B cell (primary cell): ENCODE measurements around the gene JMJD4. TPM values are rescaled to one million over a fixed set of nuclear protein-coding genes. Genes with fewer than 3 reads are reported as not detected.

Experiments
- ATAC-seq: fragments of 200-7000 bp; cut with Tn5 transposase; one replicate; pipeline ENCODE4 v1.10.0; 2021; ENCODE audit warnings: low read depth, mild to moderate bottlenecking, moderate number of reproducible peaks, moderate library complexity
- CTCF ChIA-PET: fragments of 350-600 bp; sonication (Branson Sonifier 250); formaldehyde crosslinking; loops from one replicate; lab custom pipeline; 2021; ENCODE audit warnings: antibody characterized with exemption, inconsistent platforms; lab: Charles Lee
- POLR2A ChIA-PET: fragments of 350-600 bp; sonication (Branson Sonifier 250); formaldehyde crosslinking; loops from one replicate; lab custom pipeline; 2021; ENCODE audit warnings: antibody characterized with exemption; lab: Charles Lee
- DNase-seq: peaks from one replicate; pipeline ENCODE4 v3.0.0; 2013
- H2AFZ ChIP-seq: 2 replicates; pipeline ENCODE4 v1.6.1; 2012; ENCODE audit warnings: mild to moderate bottlenecking, low read depth, low read length; ENCODE audit not compliant: insufficient read depth, poor library complexity, severe bottlenecking
- H3K27ac ChIP-seq, 2 donors: 1 replicate in 1 of 2; 2 replicates in 1 of 2; pipeline ENCODE4 v1.5.1; 2012 to 2013; ENCODE audit warnings: low read length in 2 of 2, mild to moderate bottlenecking in 2 of 2, moderate library complexity in 1 of 2
- H3K27me3 ChIP-seq, 4 experiments: fragments of 200-600 bp in 1 of 4; sonication (generic) in 1 of 4; replicated peaks in 1 of 4; 1 replicate in 2 of 4; 2 replicates in 2 of 4; pipeline versions ENCODE4 v1.6.1 to v1.7.0; 2013 to 2016; ENCODE audit warnings: low read length in 3 of 4, mild to moderate bottlenecking in 2 of 4, mixed read lengths in 1 of 4, moderate library complexity in 1 of 4; ENCODE audit not compliant: insufficient read depth in 4 of 4, control insufficient read depth in 3 of 4; ENCODE audit errors: control extremely low read depth in 1 of 4
- H3K36me3 ChIP-seq, 2 experiments: replicated peaks in 1 of 2; 1 replicate in 1 of 2; 2 replicates in 1 of 2; pipeline versions ENCODE4 v1.6.1 to v1.7.1; 2013; ENCODE audit warnings: low read length in 1 of 2; ENCODE audit not compliant: insufficient read depth in 2 of 2, control insufficient read depth in 1 of 2; ENCODE audit errors: control extremely low read depth in 1 of 2, extremely low read depth in 1 of 2
- H3K4me1 ChIP-seq, 2 donors: fragments of 200-600 bp in 1 of 2; sonication (generic) in 1 of 2; 1 replicate in 1 of 2; 2 replicates in 1 of 2; pipeline versions ENCODE4 v1.5.1 to v1.6.1; 2013 to 2017; ENCODE audit warnings: low read length in 2 of 2; ENCODE audit not compliant: control insufficient read depth in 2 of 2, insufficient read depth in 2 of 2
- H3K4me2 ChIP-seq: replicated peaks from 2 replicates; pipeline ENCODE3; 2012; ENCODE audit warnings: mild to moderate bottlenecking, low read depth, low read length; ENCODE audit not compliant: poor library complexity, severe bottlenecking
- H3K4me3 ChIP-seq, 5 experiments: fragments of 200-600 bp in 1 of 5; sonication (generic) in 1 of 5; 1 replicate in 3 of 5; 2 replicates in 2 of 5; pipeline versions ENCODE4 v1.5.1 to v1.7.0; 2011 to 2016; ENCODE audit warnings: low read length in 4 of 5, mild to moderate bottlenecking in 4 of 5, low read depth in 2 of 5, control low read depth in 1 of 5, moderate library complexity in 1 of 5; ENCODE audit not compliant: insufficient read depth in 1 of 5; ENCODE audit errors: control extremely low read depth in 1 of 5, extremely low read depth in 1 of 5
- H3K79me2 ChIP-seq: fragments of 200-600 bp; sonication (generic); one replicate; pipeline ENCODE4 v1.6.0; 2016; ENCODE audit warnings: low read length; ENCODE audit not compliant: control insufficient read depth, insufficient read depth
- H3K9ac ChIP-seq: fragments of 200-600 bp; sonication (generic); 2 replicates; pipeline ENCODE4 v1.6.1; 2017; ENCODE audit warnings: mild to moderate bottlenecking, low read length, moderate library complexity
- H3K9me3 ChIP-seq, 3 donors: one replicate each; pipeline versions ENCODE4 v1.6.1 to v1.7.1; 2013; ENCODE audit warnings: low read length in 2 of 3; ENCODE audit not compliant: control insufficient read depth in 2 of 3, insufficient read depth in 1 of 3; ENCODE audit errors: control extremely low read depth in 1 of 3
- H4K20me1 ChIP-seq: 2 replicates; pipeline ENCODE4 v1.6.0; 2012; ENCODE audit warnings: mild to moderate bottlenecking, low read length; ENCODE audit not compliant: insufficient read depth, control insufficient read depth, poor library complexity, severe bottlenecking
- H3K27ac Mint-ChIP-seq: one replicate; pipeline ENCODE4 v1.8.0; 2021; ENCODE audit warnings: mixed read lengths
- H3K27me3 Mint-ChIP-seq: one replicate; pipeline ENCODE4 v1.8.0; 2021; ENCODE audit warnings: mixed read lengths
- H3K4me1 Mint-ChIP-seq: one replicate; pipeline ENCODE4 v1.8.0; 2021; ENCODE audit warnings: mixed read lengths
- H3K4me3 Mint-ChIP-seq: one replicate; pipeline ENCODE4 v1.8.0; 2021; ENCODE audit warnings: mixed read lengths
- H3K9me3 Mint-ChIP-seq: one replicate; pipeline ENCODE4 v1.8.0; 2022; ENCODE audit warnings: mixed read lengths; ENCODE audit not compliant: insufficient read depth
- EZH2 ChIP-seq: IDR thresholded peaks from 2 replicates; pipeline ENCODE4 v1.6.1; 2012; ENCODE audit warnings: borderline replicate concordance, low read depth, mild to moderate bottlenecking, moderate library complexity, low read length; ENCODE audit not compliant: insufficient read depth, poor library complexity, severe bottlenecking
- WGBS: methylation state at CpG from one replicate; pipeline ENCODE4 v1.1.5; 2013; ENCODE audit warnings: missing lambda C conversion rate; ENCODE audit not compliant: insufficient coverage; 5-methylcytosine and 5-hydroxymethylcytosine counted together
- intact Hi-C: fragments of 100-400 bp; cut with micrococcal nuclease; formaldehyde crosslinking; loops from one replicate; pipeline ENCODE4 v1.10.0; 2022
- polyA plus RNA-seq: library from polyadenylated mRNA; depleted of rRNA; stranded (reverse); fragments of >200 nt; gene quantifications from 2 replicates; pipeline ENCODE4 v1.2.3, GENCODE V29; 2012
- total RNA-seq, 2 donors: library from RNA; stranded (reverse); fragments of 120-200 nt in 1 of 2; gene quantifications; 1 replicate in 1 of 2; 2 replicates in 1 of 2; pipeline versions ENCODE4 v1.2.3 to v1.2.4, GENCODE V29; 2013 to 2022
- TF ChIP-seq, protein P1 (sequence below): fragments of 200-600 bp; IDR thresholded peaks from one replicate; pipeline ENCODE4 v1.8.0; 2022; ENCODE audit warnings: antibody characterized with exemption, mild to moderate bottlenecking

JMJD4 gene
- total and polyA plus RNA-seq, 2 donors (not counting 1 experiment from before 2014, with no cell fraction given), result 29.9 to 30.6 TPM

- Histone ChIP-seq H4K20me1 (peaks cover 44% of the 10 kb centered on the region), H3K4me1 (no peaks in the 10 kb centered on the region), H3K27ac (no peak overlapping the region), H3K4me3 (no peak overlapping the region), H3K79me2 (peaks cover 82% of the 10 kb centered on the region), H3K27me3 (no peaks in the 10 kb centered on the region), H3K4me2 (no peak overlapping the region), H2AFZ (no peak overlapping the region), H3K36me3 (peaks cover 0 to 37% of the 10 kb centered on the region in 2 experiments), H3K9me3 (no peaks in the 10 kb centered on the region), H3K9ac (no peak overlapping the region)
- H3K27me3 Mint-ChIP-seq, result no peaks in the 10 kb centered on the region
- no peak for TF ChIP-seq EZH2
- TF ChIP-seq, protein P1, sequence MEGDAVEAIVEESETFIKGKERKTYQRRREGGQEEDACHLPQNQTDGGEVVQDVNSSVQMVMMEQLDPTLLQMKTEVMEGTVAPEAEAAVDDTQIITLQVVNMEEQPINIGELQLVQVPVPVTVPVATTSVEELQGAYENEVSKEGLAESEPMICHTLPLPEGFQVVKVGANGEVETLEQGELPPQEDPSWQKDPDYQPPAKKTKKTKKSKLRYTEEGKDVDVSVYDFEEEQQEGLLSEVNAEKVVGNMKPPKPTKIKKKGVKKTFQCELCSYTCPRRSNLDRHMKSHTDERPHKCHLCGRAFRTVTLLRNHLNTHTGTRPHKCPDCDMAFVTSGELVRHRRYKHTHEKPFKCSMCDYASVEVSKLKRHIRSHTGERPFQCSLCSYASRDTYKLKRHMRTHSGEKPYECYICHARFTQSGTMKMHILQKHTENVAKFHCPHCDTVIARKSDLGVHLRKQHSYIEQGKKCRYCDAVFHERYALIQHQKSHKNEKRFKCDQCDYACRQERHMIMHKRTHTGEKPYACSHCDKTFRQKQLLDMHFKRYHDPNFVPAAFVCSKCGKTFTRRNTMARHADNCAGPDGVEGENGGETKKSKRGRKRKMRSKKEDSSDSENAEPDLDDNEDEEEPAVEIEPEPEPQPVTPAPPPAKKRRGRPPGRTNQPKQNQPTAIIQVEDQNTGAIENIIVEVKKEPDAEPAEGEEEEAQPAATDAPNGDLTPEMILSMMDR, result no peak
- H3K4me1 Mint-ChIP-seq, result peaks cover 12% of the 10 kb centered on the region
- ATAC-seq (no peak), DNase-seq (no peak)
- H3K27ac Mint-ChIP-seq, result no peak overlapping the region
- no peaks in the 10 kb centered on the region for H3K9me3 Mint-ChIP-seq
- ChIA-PET POLR2A (no interaction called here), CTCF (interaction anchor here (1.1 kb wide), 1 partner anchor 11 kb away, joined by 3 read pairs; no protein-coding TSS in a partner anchor)
- 85% methylated on average over 8 of the region's 8 CpGs for WGBS
- intact Hi-C loops, result no loop called here
- no peak overlapping the region for H3K4me3 Mint-ChIP-seq
These were observed 12.3 kb upstream of the JMJD4 start for GRCh38 chr1:227747382-227747781.

- no peak overlapping the region for H3K4me3 Mint-ChIP-seq
- H3K9me3 Mint-ChIP-seq, result no peaks in the 10 kb centered on the region
- Histone ChIP-seq H3K4me2 (no peak overlapping the region), H3K36me3 (peaks cover 0 to 37% of the 10 kb centered on the region in 2 experiments), H3K27me3 (no peaks in the 10 kb centered on the region), H3K27ac (no peak overlapping the region), H3K9ac (no peak overlapping the region), H3K9me3 (no peaks in the 10 kb centered on the region), H3K4me3 (no peak overlapping the region), H4K20me1 (peaks cover 44% of the 10 kb centered on the region), H3K79me2 (peaks cover 81% of the 10 kb centered on the region), H2AFZ (no peak overlapping the region), H3K4me1 (no peaks in the 10 kb centered on the region)
- H3K4me1 Mint-ChIP-seq, result peaks cover 12% of the 10 kb centered on the region
- DNase-seq (no peak), ATAC-seq (no peak)
- no peaks in the 10 kb centered on the region for H3K27me3 Mint-ChIP-seq
- no peak overlapping the region for H3K27ac Mint-ChIP-seq
- intact Hi-C loops, result no loop called here
- POLR2A ChIA-PET, result no interaction called here
- TF ChIP-seq EZH2, result no peak
- TF ChIP-seq, protein P1, result no peak
- CTCF ChIA-PET, result no interaction called here
- WGBS, result 100% methylated on average over 4 of the region's 6 CpGs
These were observed 11.6 kb upstream of the JMJD4 start for GRCh38 chr1:227746676-227747075.
